Uterus (tissue), 4 donors: Measurements from ENCODE around the gene SLC39A3. TPM values are rescaled to one million over a fixed set of nuclear protein-coding genes. Genes with fewer than 3 reads are reported as not detected.

Experiments used
- DNase-seq, 2 donors: peaks; one replicate each; pipeline ENCODE4 v3.0.0-alpha.2; 2019 to 2020
- H3K27ac ChIP-seq, 2 donors: fragments of 200-600 bp; sonication (generic); 1 replicate in 1 of 2; 2 replicates in 1 of 2; pipeline ENCODE4 v1.5.1; 2016 to 2018
- H3K27me3 ChIP-seq, 2 donors: fragments of 200-600 bp; sonication (generic); one replicate each; pipeline ENCODE4 v1.5.1; 2018 to 2019; ENCODE audit warnings: control low read depth in 1 of 2
- H3K36me3 ChIP-seq, 2 donors: fragments of 200-600 bp; sonication (generic); one replicate each; pipeline ENCODE4 v1.5.1; 2019; ENCODE audit warnings: control low read depth in 1 of 2
- H3K4me1 ChIP-seq, 2 donors: fragments of 200-600 bp; sonication (generic); one replicate each; pipeline ENCODE4 v1.5.1; 2018 to 2019; ENCODE audit warnings: control low read depth in 1 of 2
- H3K4me3 ChIP-seq, 2 donors: fragments of 200-600 bp; sonication (generic); 1 replicate in 1 of 2; 2 replicates in 1 of 2; pipeline ENCODE4 v1.5.1; 2018 to 2019; ENCODE audit warnings: mild to moderate bottlenecking in 1 of 2
- H3K9me3 ChIP-seq, 2 donors: fragments of 200-600 bp; sonication (generic); one replicate each; pipeline ENCODE4 v1.5.1; 2019; ENCODE audit warnings: control low read depth in 1 of 2
- POLR2A ChIP-seq, 2 donors: fragments of 450-650 bp; IDR thresholded peaks; one replicate each; pipeline ENCODE4 v1.6.1; 2016; ENCODE audit warnings: antibody characterized with exemption in 2 of 2, mild to moderate bottlenecking in 1 of 2, moderate library complexity in 1 of 2
- intact Hi-C: fragments of 100-400 bp; cut with DNase I; formaldehyde crosslinking; loops from one replicate; pipeline ENCODE4 v1.15.1; 2023; ENCODE audit warnings: low total_unique reads
- total RNA-seq, 4 donors: library from RNA; depleted of rRNA in 3 of 4; stranded (reverse); fragments of >200 nt in 3 of 4; gene quantifications; one replicate each; pipeline versions ENCODE4 v1.1.0 to v1.2.4, GENCODE V29; 2014 to 2023
- TF ChIP-seq, protein P1 (sequence below), 4 experiments: fragments of 200-600 bp in 2 of 4; fragments of 450-650 bp in 2 of 4; sonication (generic) in 2 of 4; IDR thresholded peaks; one replicate each; pipeline ENCODE4 v1.5.1; 2016 to 2019; ENCODE audit warnings: antibody characterized with exemption in 4 of 4, mild to moderate bottlenecking in 2 of 4, moderate library complexity in 1 of 4
- donor health status: DM: yes; HTN: yes; CAD: no.

SLC39A3 gene
- total RNA-seq, 4 donors from 2014 or later: 4.7 to 138 (median 28.2) TPM

DNA sequence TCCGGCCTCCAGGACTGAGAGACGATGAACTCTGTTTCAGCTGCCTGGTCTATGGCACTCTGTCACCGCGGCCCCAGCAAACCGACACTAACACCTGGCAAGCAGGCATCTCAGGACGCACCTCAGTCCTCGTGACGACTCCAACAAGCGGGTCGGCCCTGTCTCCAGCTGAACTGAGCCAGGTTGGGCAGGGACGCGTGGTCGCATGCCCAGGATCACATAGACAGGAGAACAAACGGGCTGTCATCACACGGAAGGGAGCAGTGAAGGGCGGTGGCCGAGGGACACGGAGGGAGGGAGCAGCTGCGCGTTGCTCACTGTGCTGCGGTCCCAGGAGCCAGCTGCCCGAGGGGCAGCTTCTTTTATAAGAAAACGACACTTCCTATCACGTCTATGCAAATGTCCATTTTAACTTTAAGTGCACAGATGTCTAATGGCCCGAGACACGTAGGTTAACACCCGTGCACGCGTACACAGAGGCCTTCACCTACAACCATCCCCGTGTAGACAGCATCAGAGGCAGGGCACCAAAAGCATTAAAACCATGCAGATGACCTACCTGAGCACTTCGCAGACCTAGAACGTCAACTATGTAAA lies 34.4 kb upstream of the SLC39A3 start:
- no peak overlapping the region for H3K27ac ChIP-seq
- no peaks in the 10 kb centered on the region for H3K27me3 ChIP-seq
- intact Hi-C loops: no loop called here
- H3K9me3 ChIP-seq: no peaks in the 10 kb centered on the region
- TF ChIP-seq, protein P1, sequence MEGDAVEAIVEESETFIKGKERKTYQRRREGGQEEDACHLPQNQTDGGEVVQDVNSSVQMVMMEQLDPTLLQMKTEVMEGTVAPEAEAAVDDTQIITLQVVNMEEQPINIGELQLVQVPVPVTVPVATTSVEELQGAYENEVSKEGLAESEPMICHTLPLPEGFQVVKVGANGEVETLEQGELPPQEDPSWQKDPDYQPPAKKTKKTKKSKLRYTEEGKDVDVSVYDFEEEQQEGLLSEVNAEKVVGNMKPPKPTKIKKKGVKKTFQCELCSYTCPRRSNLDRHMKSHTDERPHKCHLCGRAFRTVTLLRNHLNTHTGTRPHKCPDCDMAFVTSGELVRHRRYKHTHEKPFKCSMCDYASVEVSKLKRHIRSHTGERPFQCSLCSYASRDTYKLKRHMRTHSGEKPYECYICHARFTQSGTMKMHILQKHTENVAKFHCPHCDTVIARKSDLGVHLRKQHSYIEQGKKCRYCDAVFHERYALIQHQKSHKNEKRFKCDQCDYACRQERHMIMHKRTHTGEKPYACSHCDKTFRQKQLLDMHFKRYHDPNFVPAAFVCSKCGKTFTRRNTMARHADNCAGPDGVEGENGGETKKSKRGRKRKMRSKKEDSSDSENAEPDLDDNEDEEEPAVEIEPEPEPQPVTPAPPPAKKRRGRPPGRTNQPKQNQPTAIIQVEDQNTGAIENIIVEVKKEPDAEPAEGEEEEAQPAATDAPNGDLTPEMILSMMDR (IDR thresholded peaks at IDR 0.05): no peak
- TF ChIP-seq POLR2A (IDR thresholded peaks at IDR 0.05): no peak
- no peaks in the 10 kb centered on the region for H3K36me3 ChIP-seq
- H3K4me3 ChIP-seq: no peak overlapping the region
- DNase-seq: no peak
- peaks cover 0 to 4% of the 10 kb centered on the region in 2 donors for H3K4me1 ChIP-seq

DNA sequence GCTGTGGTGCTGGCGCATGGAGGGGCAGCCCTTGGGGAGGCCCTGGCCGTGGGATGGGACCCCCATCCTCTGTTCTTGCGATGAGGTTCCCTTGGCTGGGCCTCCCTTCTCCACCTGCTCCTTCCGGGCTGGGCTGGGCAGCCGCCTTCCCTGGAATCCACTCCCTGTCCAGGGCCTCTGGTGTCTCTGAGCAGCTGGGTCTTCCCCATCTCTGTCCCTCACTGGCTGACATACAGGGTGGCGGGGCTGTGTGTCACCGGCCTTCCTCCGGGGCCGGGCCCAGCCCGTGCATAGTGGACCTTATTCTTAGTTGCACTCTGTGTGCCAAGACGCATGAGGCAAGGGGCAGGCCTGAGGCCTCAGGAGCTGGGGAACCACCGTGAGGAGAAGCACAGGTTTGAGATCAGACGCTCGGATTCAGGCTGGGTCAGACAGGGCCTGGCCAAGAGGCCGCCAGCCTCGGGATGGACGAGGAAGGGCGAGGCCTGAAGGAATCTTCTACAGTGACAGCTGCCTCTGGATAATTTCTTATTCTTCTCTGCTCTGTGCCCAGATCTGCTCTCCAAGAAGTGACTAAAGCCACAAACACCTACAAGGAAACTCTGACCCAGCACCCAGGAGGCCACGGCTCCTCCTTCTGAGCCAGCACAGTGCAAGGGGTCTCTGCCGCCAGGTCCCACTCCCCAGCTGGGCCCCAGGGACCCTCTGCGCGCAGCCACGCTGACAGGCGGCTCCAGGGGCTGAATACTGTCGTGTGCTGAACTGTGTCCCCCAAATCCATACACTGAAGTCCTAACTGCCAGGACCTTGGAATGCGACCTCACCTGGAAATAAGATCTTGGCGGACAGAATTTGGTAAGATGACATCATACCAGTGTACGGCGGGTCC lies 32.2 kb upstream of the SLC39A3 start:
- H3K4me3 ChIP-seq: no peak overlapping the region
- H3K4me1 ChIP-seq: peaks cover 0 to 4% of the 10 kb centered on the region in 2 donors
- no peak for DNase-seq
- H3K27me3 ChIP-seq: no peaks in the 10 kb centered on the region
- H3K9me3 ChIP-seq: no peaks in the 10 kb centered on the region
- no peak overlapping the region for H3K27ac ChIP-seq
- H3K36me3 ChIP-seq: no peaks in the 10 kb centered on the region
- TF ChIP-seq POLR2A (IDR thresholded peaks at IDR 0.05): no peak
- TF ChIP-seq, protein P1 (IDR thresholded peaks at IDR 0.05): no peak
- intact Hi-C loops: no loop called here

DNA sequence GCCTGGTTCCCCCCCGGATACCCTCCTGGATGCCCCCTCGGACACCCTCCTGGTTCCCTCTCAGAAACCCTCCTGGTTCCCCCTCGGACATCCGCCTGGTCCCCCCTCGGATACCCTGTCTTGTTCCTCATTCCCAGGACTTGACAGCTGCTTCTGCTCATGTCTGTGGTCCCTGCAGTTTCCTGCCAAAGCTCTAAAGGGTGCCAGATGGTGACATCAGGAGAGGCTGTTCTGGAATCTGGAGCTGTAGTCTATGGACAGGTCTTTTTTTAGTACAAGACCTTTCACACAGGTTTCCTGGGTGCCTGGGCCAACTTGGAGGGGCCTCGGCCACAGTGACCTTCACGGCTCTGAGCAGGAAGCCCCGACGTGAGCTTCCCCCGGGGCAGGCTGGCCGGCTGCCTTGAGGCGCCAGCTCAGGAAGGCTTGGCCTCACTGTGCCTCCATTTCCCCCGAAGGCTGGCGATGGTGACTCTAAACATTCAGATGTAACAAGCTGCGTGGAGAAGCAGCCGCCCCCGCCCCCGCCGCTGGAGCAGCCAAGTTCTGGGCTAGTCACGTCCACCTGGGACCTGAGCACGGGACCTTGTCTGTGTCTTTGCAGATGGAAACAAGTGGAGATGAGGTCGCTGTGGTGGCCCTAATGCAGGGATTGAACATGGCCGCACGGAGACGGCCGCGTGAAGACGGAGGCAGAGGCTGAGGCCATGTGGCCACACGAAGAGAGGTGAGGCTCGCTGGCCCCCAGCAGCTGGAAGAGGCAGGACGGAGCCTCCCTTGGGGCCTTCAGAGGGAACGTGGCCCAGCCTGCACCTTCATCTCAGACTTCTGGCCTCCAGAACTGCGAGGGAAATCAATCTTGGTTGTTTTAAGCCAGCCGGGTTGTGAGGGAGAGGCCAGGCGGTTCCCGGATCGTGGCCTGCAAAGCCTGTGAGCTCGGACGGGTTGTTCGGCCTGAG lies 30.5 kb upstream of the SLC39A3 start:
- no peaks in the 10 kb centered on the region for H3K36me3 ChIP-seq
- intact Hi-C loops: no loop called here
- peaks cover 0 to 4% of the 10 kb centered on the region in 2 donors for H3K4me1 ChIP-seq
- TF ChIP-seq, protein P1 (IDR thresholded peaks at IDR 0.05): no peak
- no peak for TF ChIP-seq POLR2A (IDR thresholded peaks at IDR 0.05)
- H3K4me3 ChIP-seq: no peak overlapping the region
- H3K27ac ChIP-seq: peak overlapping the region; percentile 28 to 31
- DNase-seq: peak in 1 of 2 donors; percentile 66
- no peaks in the 10 kb centered on the region for H3K27me3 ChIP-seq
- H3K9me3 ChIP-seq: no peaks in the 10 kb centered on the region

DNA sequence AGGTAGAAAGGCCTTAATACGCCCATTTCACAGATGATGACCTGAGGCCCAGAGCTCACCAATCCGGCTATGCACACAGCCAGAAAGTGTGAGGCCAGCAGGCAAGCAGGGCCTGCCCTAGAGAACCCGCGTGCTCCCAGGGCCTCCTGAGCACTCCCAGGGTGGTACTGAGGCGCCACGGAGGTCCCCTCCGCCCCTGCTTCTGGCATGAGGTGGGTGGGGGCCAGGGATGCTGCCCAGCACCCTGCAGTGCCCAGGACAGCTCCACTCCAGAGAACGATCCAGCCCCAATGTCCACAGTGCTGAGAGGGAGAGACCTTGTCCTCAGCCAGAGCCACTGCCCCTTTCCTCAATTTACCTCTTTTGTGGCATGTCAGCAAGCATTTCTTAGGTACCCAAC lies 29.4 kb upstream of the SLC39A3 start:
- H3K27me3 ChIP-seq: no peaks in the 10 kb centered on the region
- intact Hi-C loops: no loop called here
- no peaks in the 10 kb centered on the region for H3K36me3 ChIP-seq
- peaks cover 0 to 4% of the 10 kb centered on the region in 2 donors for H3K4me1 ChIP-seq
- no peak for DNase-seq
- H3K27ac ChIP-seq: no peak overlapping the region
- no peaks in the 10 kb centered on the region for H3K9me3 ChIP-seq
- TF ChIP-seq POLR2A (IDR thresholded peaks at IDR 0.05): no peak
- TF ChIP-seq, protein P1 (IDR thresholded peaks at IDR 0.05): no peak
- no peak overlapping the region for H3K4me3 ChIP-seq
